Measurements from ENCODE around the gene CDH1.
"Not testable (repeated sequence)": the region's sequence is repeated elsewhere in the genome, so short reads cannot be mapped to it uniquely, and the experiment has no call there.

Gene CDH1

DNA sequence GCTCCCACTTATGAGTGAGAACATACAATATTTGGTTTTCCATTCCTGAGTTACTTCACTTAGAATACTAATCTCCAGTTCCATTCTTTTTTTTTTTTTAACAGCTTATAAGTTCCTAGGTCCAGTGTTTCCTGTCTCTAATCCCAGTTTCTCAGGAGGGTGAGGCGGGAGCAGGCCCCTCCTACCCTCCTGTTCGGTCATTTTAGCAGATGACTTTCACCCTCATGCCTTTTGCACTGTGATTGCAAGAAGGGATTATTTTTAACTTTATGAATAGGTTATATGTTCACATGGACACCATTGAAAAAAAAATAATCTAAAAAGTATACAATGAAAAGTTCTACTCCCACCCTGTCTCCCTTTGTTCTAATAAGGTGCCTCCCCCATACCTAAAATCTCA, 47.6 kb downstream of the CDH1 start:
- Histone ChIP-seq H2AFZ (ENCODE audit: low read length) (no peak overlapping the region), H3K4me2 (ENCODE audit: insufficient read depth, low read length, poor library complexity, severe bottlenecking) (no peak overlapping the region), H3K18ac (ENCODE audit: low read length) (no peak overlapping the region), H3K4ac (ENCODE audit: low read length) (no peak overlapping the region), H3K4me3 (ENCODE audit: low read length in 2 of 2) (no peak overlapping the region), H3K23ac (ENCODE audit: low read depth, low read length, poor library complexity) (no peak overlapping the region), H3K4me1 (ENCODE audit: control insufficient read depth in 2 of 2, insufficient read depth in 1 of 2, low read depth in 1 of 2, low read length in 2 of 2) (peaks cover 0 to 10% of the 10 kb centered on the region in 2 donors), H4K91ac (ENCODE audit: low read depth, low read length, poor library complexity) (no peak overlapping the region), H3K27me3 (ENCODE audit: control insufficient read depth in 3 of 3, insufficient read depth in 3 of 3, low read depth in 1 of 3, low read length in 3 of 3) (peaks cover 0 to 28% (median 0%) of the 10 kb centered on the region in 3 experiments), H4K8ac (ENCODE audit: low read depth, low read length) (no peak overlapping the region), H2BK5ac (ENCODE audit: low read length) (no peak overlapping the region), H3K9me3 (replicated peaks in 1 of 2; ENCODE audit: control insufficient read depth in 2 of 2, insufficient read depth in 1 of 2, low read depth in 1 of 2, low read length in 2 of 2) (no peaks in the 10 kb centered on the region), H2BK12ac (ENCODE audit: low read length) (no peak overlapping the region), H3K79me1 (ENCODE audit: low read depth, low read length) (no peaks in the 10 kb centered on the region), H2BK15ac (ENCODE audit: low read length) (no peak overlapping the region), H2BK120ac (ENCODE audit: low read depth, low read length) (no peak overlapping the region), H3K36me3 (replicated peaks in 1 of 2; ENCODE audit: control insufficient read depth in 2 of 2, insufficient read depth in 2 of 2, low read length in 2 of 2) (no peaks in the 10 kb centered on the region), H3K27ac (replicated peaks; ENCODE audit: low read length) (no peak overlapping the region), H3K9ac (ENCODE audit: low read depth, low read length, poor library complexity) (no peak overlapping the region), H3K14ac (ENCODE audit: low read length) (no peak overlapping the region), H2AK5ac (ENCODE audit: low read depth, low read length) (no peak overlapping the region)
- WGBS, 2 donors (ENCODE audit: extremely low coverage in 2 of 2, insufficient read length in 2 of 2, insufficient replicate concordance in 1 of 2): no CpG with 5 or more reads among the region's 2 CpGs
- DNase-seq (ENCODE audit: low spot score): no peak

DNA sequence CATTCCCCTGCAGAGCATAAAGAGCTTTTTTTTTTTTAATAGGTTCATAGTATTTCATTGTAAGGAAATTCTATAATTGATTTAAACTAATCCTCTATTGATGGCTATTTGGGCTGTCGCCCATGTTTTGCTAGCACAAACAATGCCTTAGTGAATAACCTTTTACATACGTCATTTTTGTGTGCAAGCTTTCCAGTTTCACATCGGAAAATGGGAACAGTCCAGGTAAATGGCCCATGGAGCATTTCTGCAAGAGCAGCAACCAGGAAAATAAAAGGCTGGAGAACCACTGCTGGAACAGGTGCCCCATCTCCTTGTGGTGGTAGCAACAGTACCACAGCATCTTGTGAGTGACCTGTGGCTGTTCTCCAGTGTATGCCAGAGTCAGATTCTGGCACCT, 48.6 kb downstream of the CDH1 start:
- Histone ChIP-seq H2AFZ (ENCODE audit: low read length) (no peak overlapping the region), H3K27me3 (ENCODE audit: control insufficient read depth in 3 of 3, insufficient read depth in 3 of 3, low read depth in 1 of 3, low read length in 3 of 3) (peaks cover 0 to 25% (median 0%) of the 10 kb centered on the region in 3 experiments), H3K23ac (ENCODE audit: low read depth, low read length, poor library complexity) (no peak overlapping the region), H2BK120ac (ENCODE audit: low read depth, low read length) (no peak overlapping the region), H2AK5ac (ENCODE audit: low read depth, low read length) (no peak overlapping the region), H3K4me2 (ENCODE audit: insufficient read depth, low read length, poor library complexity, severe bottlenecking) (no peak overlapping the region), H3K9ac (ENCODE audit: low read depth, low read length, poor library complexity) (no peak overlapping the region), H3K18ac (ENCODE audit: low read length) (no peak overlapping the region), H2BK5ac (ENCODE audit: low read length) (no peak overlapping the region), H2BK12ac (ENCODE audit: low read length) (no peak overlapping the region), H2BK15ac (ENCODE audit: low read length) (no peak overlapping the region), H3K9me3 (replicated peaks in 1 of 2; ENCODE audit: control insufficient read depth in 2 of 2, insufficient read depth in 1 of 2, low read depth in 1 of 2, low read length in 2 of 2) (no peaks in the 10 kb centered on the region), H3K14ac (ENCODE audit: low read length) (no peak overlapping the region), H3K27ac (replicated peaks; ENCODE audit: low read length) (no peak overlapping the region), H4K91ac (ENCODE audit: low read depth, low read length, poor library complexity) (no peak overlapping the region), H3K4me3 (ENCODE audit: low read length in 2 of 2) (no peak overlapping the region), H3K79me1 (ENCODE audit: low read depth, low read length) (no peaks in the 10 kb centered on the region), H4K8ac (ENCODE audit: low read depth, low read length) (no peak overlapping the region), H3K4ac (ENCODE audit: low read length) (no peak overlapping the region), H3K36me3 (replicated peaks in 1 of 2; ENCODE audit: control insufficient read depth in 2 of 2, insufficient read depth in 2 of 2, low read length in 2 of 2) (no peaks in the 10 kb centered on the region), H3K4me1 (ENCODE audit: control insufficient read depth in 2 of 2, insufficient read depth in 1 of 2, low read depth in 1 of 2, low read length in 2 of 2) (peaks cover 9 to 11% of the 10 kb centered on the region in 2 donors)
- no peak for DNase-seq (ENCODE audit: low spot score)
- WGBS, 2 donors (ENCODE audit: extremely low coverage in 2 of 2, insufficient read length in 2 of 2, insufficient replicate concordance in 1 of 2): no CpG with 5 or more reads among the region's 3 CpGs

DNA sequence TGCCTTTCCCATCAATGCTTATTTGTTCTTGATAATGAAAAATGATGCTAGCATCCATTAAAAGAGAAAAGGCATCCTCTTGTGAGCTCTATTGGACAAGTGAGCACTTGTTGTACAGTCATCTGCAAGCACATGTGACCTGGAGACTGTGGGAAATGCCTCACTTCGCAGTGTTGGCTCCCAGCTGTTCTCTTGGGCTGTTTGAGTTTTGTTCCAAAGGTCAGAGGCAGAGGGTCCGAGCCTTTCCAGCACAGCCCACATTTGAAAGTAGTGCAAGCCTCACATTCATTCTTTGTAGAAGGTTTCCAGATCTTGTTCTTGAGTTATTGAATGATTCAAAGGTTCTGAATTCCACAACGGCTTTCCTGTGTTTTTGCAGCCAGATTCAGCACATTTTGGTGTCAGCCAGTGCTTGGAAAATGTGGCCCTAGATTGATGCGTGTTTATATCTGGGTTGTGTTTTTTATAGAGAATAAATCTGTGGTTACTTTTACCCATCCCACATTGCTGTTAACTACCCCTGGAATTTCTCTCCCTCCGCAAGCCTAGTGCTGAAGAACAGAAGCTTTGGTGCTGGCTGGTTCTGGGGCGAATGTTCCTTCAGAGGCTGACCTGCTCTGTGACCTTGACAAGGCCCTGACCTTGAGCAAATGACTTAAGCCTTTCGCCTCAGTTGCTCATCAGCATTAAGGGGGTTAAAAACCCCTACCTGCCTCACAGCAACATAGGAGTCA, 49.8 kb downstream of the CDH1 start:
- H2BK15ac ChIP-seq (ENCODE audit: low read length): no peak overlapping the region
- no peak overlapping the region for H2AK5ac ChIP-seq (ENCODE audit: low read depth, low read length)
- peaks cover 5 to 9% of the 10 kb centered on the region in 2 donors for H3K4me1 ChIP-seq (ENCODE audit: control insufficient read depth in 2 of 2, insufficient read depth in 1 of 2, low read depth in 1 of 2, low read length in 2 of 2)
- H3K27me3 ChIP-seq (ENCODE audit: control insufficient read depth in 3 of 3, insufficient read depth in 3 of 3, low read depth in 1 of 3, low read length in 3 of 3): peaks cover 0 to 21% (median 0%) of the 10 kb centered on the region in 3 experiments
- no peak overlapping the region for H3K4me2 ChIP-seq (ENCODE audit: insufficient read depth, low read length, poor library complexity, severe bottlenecking)
- H3K27ac ChIP-seq (replicated peaks; ENCODE audit: low read length): no peak overlapping the region
- no peak overlapping the region for H4K91ac ChIP-seq (ENCODE audit: low read depth, low read length, poor library complexity)
- no peaks in the 10 kb centered on the region for H3K79me1 ChIP-seq (ENCODE audit: low read depth, low read length)
- WGBS, 2 donors (ENCODE audit: extremely low coverage in 2 of 2, insufficient read length in 2 of 2, insufficient replicate concordance in 1 of 2): no CpG with 5 or more reads among the region's 7 CpGs
- H2BK12ac ChIP-seq (ENCODE audit: low read length): no peak overlapping the region
- no peak overlapping the region for H3K9ac ChIP-seq (ENCODE audit: low read depth, low read length, poor library complexity)
- H2AFZ ChIP-seq (ENCODE audit: low read length): no peak overlapping the region
- no peak overlapping the region for H2BK120ac ChIP-seq (ENCODE audit: low read depth, low read length)
- no peak overlapping the region for H3K4me3 ChIP-seq (ENCODE audit: low read length in 2 of 2)
- H2BK5ac ChIP-seq (ENCODE audit: low read length): no peak overlapping the region
- H3K36me3 ChIP-seq (replicated peaks in 1 of 2; ENCODE audit: control insufficient read depth in 2 of 2, insufficient read depth in 2 of 2, low read length in 2 of 2): no peaks in the 10 kb centered on the region
- H3K14ac ChIP-seq (ENCODE audit: low read length): no peak overlapping the region
- H4K8ac ChIP-seq (ENCODE audit: low read depth, low read length): no peak overlapping the region
- no peaks in the 10 kb centered on the region for H3K9me3 ChIP-seq (replicated peaks in 1 of 2; ENCODE audit: control insufficient read depth in 2 of 2, insufficient read depth in 1 of 2, low read depth in 1 of 2, low read length in 2 of 2)
- H3K4ac ChIP-seq (ENCODE audit: low read length): no peak overlapping the region
- no peak for DNase-seq (ENCODE audit: low spot score)
- H3K23ac ChIP-seq (ENCODE audit: low read depth, low read length, poor library complexity): no peak overlapping the region
- H3K18ac ChIP-seq (ENCODE audit: low read length): no peak overlapping the region

GRCh38 chr16:68787419-68787807, 50.3 kb downstream of the CDH1 start:
- not testable (repeated sequence) for H2AFZ ChIP-seq (ENCODE audit: low read length); H3K36me3 ChIP-seq (replicated peaks in 1 of 2; ENCODE audit: control insufficient read depth in 2 of 2, insufficient read depth in 2 of 2, low read length in 2 of 2); H3K4me1 ChIP-seq (ENCODE audit: control insufficient read depth in 2 of 2, insufficient read depth in 1 of 2, low read depth in 1 of 2, low read length in 2 of 2); H2BK5ac ChIP-seq (ENCODE audit: low read length); H3K9ac ChIP-seq (ENCODE audit: low read depth, low read length, poor library complexity); H2AK5ac ChIP-seq (ENCODE audit: low read depth, low read length); H3K79me1 ChIP-seq (ENCODE audit: low read depth, low read length); H3K14ac ChIP-seq (ENCODE audit: low read length); H3K27ac ChIP-seq (replicated peaks; ENCODE audit: low read length); H3K4me2 ChIP-seq (ENCODE audit: insufficient read depth, low read length, poor library complexity, severe bottlenecking); H3K4me3 ChIP-seq (ENCODE audit: low read length in 2 of 2); H3K9me3 ChIP-seq (replicated peaks in 1 of 2; ENCODE audit: control insufficient read depth in 2 of 2, insufficient read depth in 1 of 2, low read depth in 1 of 2, low read length in 2 of 2); H4K8ac ChIP-seq (ENCODE audit: low read depth, low read length); H3K18ac ChIP-seq (ENCODE audit: low read length); H2BK15ac ChIP-seq (ENCODE audit: low read length); H3K4ac ChIP-seq (ENCODE audit: low read length); H4K91ac ChIP-seq (ENCODE audit: low read depth, low read length, poor library complexity); DNase-seq (ENCODE audit: low spot score); H2BK120ac ChIP-seq (ENCODE audit: low read depth, low read length); H2BK12ac ChIP-seq (ENCODE audit: low read length); H3K23ac ChIP-seq (ENCODE audit: low read depth, low read length, poor library complexity)
- peaks cover 0 to 15% (median 0%) of the 10 kb centered on the region in 3 experiments for H3K27me3 ChIP-seq (ENCODE audit: control insufficient read depth in 3 of 3, insufficient read depth in 3 of 3, low read depth in 1 of 3, low read length in 3 of 3)
- no CpG with 5 or more reads among the region's 1 CpG for WGBS, 2 donors (ENCODE audit: extremely low coverage in 2 of 2, insufficient read length in 2 of 2, insufficient replicate concordance in 1 of 2)

Data from neuronal stem cell (in vitro differentiated cells).